PC-3 (cell line): ENCODE measurements around the gene MYO1C. TPM values are rescaled to one million over a fixed set of nuclear protein-coding genes. Genes with fewer than 3 reads are reported as not detected.

ENCODE experiments used
- ATAC-seq: fragments of 200-7000 bp; cut with Tn5 transposase; 2 replicates; pipeline ENCODE4 v1.9.1; 2020; ENCODE audit warnings: mild to moderate bottlenecking, moderate library complexity
- BruUV-seq: library from RNA; stranded (reverse); fragments of 400-500 nt; replicated peaks from 2 replicates; lab custom pipeline; 2021; lab: Mats Ljungman, UMichigan
- CTCF ChIA-PET: fragments of 300-600 bp; sonication (Branson Sonifier 250); formaldehyde crosslinking; loops from one replicate; lab custom pipeline; 2022; ENCODE audit warnings: antibody characterized with exemption; lab: Charles Lee
- POLR2A ChIA-PET: fragments of 300-600 bp; sonication (Branson Sonifier 250); formaldehyde crosslinking; loops from one replicate; lab custom pipeline; 2022; ENCODE audit warnings: antibody characterized with exemption; ENCODE audit not compliant: unreplicated experiment; lab: Charles Lee
- DNase-seq: peaks from one replicate; pipeline ENCODE4 v3.0.0-alpha.2; 2015
- H2AFZ ChIP-seq: fragments of 300-600 bp; sonication (generic); 2 replicates; pipeline ENCODE4 v1.6.0; 2016; ENCODE audit warnings: antibody characterized with exemption, low read length
- H3F3A ChIP-seq: fragments of 300-600 bp; sonication (generic); one replicate; pipeline ENCODE4 v1.6.0; 2017; ENCODE audit warnings: antibody characterized with exemption, low read length, control low read depth, mild to moderate bottlenecking; ENCODE audit not compliant: unreplicated experiment
- H3K27ac ChIP-seq: fragments of 300-600 bp; sonication (generic); 2 replicates; pipeline ENCODE4 v1.5.1; 2016; ENCODE audit warnings: mild to moderate bottlenecking, low read length
- H3K27me3 ChIP-seq: fragments of 300-600 bp; sonication (generic); 2 replicates; pipeline ENCODE4 v1.6.1; 2016; ENCODE audit warnings: low read length, mixed read lengths
- H3K36me3 ChIP-seq: fragments of 300-600 bp; sonication (generic); 2 replicates; pipeline ENCODE4 v1.6.1; 2016; ENCODE audit warnings: low read depth, mixed run types, low read length, mixed read lengths
- H3K4me1 ChIP-seq: fragments of 300-600 bp; sonication (generic); 2 replicates; pipeline ENCODE4 v1.5.1; 2016; ENCODE audit warnings: low read length; ENCODE audit not compliant: insufficient read depth
- H3K4me2 ChIP-seq: fragments of 300-600 bp; sonication (generic); 2 replicates; pipeline ENCODE4 v1.6.0; 2016; ENCODE audit warnings: low read length
- H3K4me3 ChIP-seq: fragments of 300-600 bp; sonication (generic); 2 replicates; pipeline ENCODE4 v1.5.1; 2016; ENCODE audit warnings: mild to moderate bottlenecking, low read length, mixed read lengths
- H3K79me2 ChIP-seq: fragments of 300-600 bp; sonication (generic); 2 replicates; pipeline ENCODE4 v1.6.1; 2017; ENCODE audit warnings: low read length, mixed read lengths
- H3K9ac ChIP-seq: fragments of 300-600 bp; sonication (generic); 2 replicates; pipeline ENCODE4 v1.6.0; 2016; ENCODE audit warnings: mild to moderate bottlenecking, low read length
- H3K9me2 ChIP-seq: fragments of 300-600 bp; sonication (generic); replicated peaks from 2 replicates; pipeline ENCODE4 v1.6.1; 2016; ENCODE audit warnings: mixed run types, low read length, mixed read lengths
- H3K9me3 ChIP-seq: fragments of 300-600 bp; sonication (generic); 2 replicates; pipeline ENCODE4 v1.6.1; 2016; ENCODE audit warnings: low read length, mixed read lengths
- H4K20me1 ChIP-seq: fragments of 300-600 bp; sonication (generic); 2 replicates; pipeline ENCODE4 v1.6.1; 2016; ENCODE audit warnings: low read length, mixed read lengths
- CTCF ChIP-seq: fragments of 300-600 bp; sonication (generic); conservative IDR thresholded peaks from 2 replicates; pipeline ENCODE4 v1.5.1; 2017; ENCODE audit warnings: antibody characterized with exemption, low read depth, mild to moderate bottlenecking, low read length
- EZH2 ChIP-seq: fragments of 300-600 bp; sonication (generic); IDR thresholded peaks from one replicate; pipeline ENCODE4 v1.6.1; 2017; ENCODE audit warnings: antibody characterized with exemption, mild to moderate bottlenecking, low read length; ENCODE audit not compliant: unreplicated experiment
- EZH2phosphoT487 ChIP-seq: fragments of 300-600 bp; sonication (generic); IDR thresholded peaks from 2 replicates; pipeline ENCODE4 v1.6.1; 2018; ENCODE audit warnings: mild to moderate bottlenecking, antibody characterized with exemption, low read length, borderline replicate concordance
- intact Hi-C: fragments of 100-400 bp; cut with micrococcal nuclease; formaldehyde crosslinking; loops from 2 replicates; pipeline ENCODE4 v1.9.0; 2023
- total RNA-seq: library from RNA; depleted of rRNA; stranded (reverse); fragments of >200 nt; gene quantifications from 2 replicates; pipeline ENCODE4 v1.2.3, GENCODE V29; 2014

The MYO1C gene
- total RNA-seq, 1 experiment from 2014 or later: 76.4 TPM

GRCh38 chr17:1435326-1435725 lies 57.2 kb downstream of the MYO1C start:
- no peak for TF ChIP-seq CTCF
- TF ChIP-seq EZH2: no peak
- TF ChIP-seq EZH2phosphoT487: no peak
- no peaks in the 10 kb centered on the region for H3K9me3 ChIP-seq
- H3K79me2 ChIP-seq: peaks cover 85% of the 10 kb centered on the region
- H3F3A ChIP-seq: no peaks in the 10 kb centered on the region
- no TSS peak for BruUV-seq
- no peaks in the 10 kb centered on the region for H3K27me3 ChIP-seq
- no peak overlapping the region for H3K4me3 ChIP-seq
- DNase-seq: no peak
- CTCF ChIA-PET: no interaction called here
- POLR2A ChIA-PET: no interaction called here
- H3K9ac ChIP-seq: no peak overlapping the region
- no peak for ATAC-seq
- no peaks in the 10 kb centered on the region for H4K20me1 ChIP-seq
- no peak overlapping the region for H2AFZ ChIP-seq
- intact Hi-C loops: no loop called here
- no peak overlapping the region for H3K4me2 ChIP-seq
- no peak overlapping the region for H3K27ac ChIP-seq
- H3K36me3 ChIP-seq: peaks cover 13% of the 10 kb centered on the region
- H3K4me1 ChIP-seq: no peaks in the 10 kb centered on the region
- H3K9me2 ChIP-seq: no peaks in the 10 kb centered on the region

GRCh38 chr17:1434150-1434549 lies 58.3 kb downstream of the MYO1C start:
- no peak overlapping the region for H3K4me2 ChIP-seq
- no peaks in the 10 kb centered on the region for H3F3A ChIP-seq
- H3K27me3 ChIP-seq: no peaks in the 10 kb centered on the region
- H2AFZ ChIP-seq: no peak overlapping the region
- ChIA-PET CTCF (no interaction called here), POLR2A (no interaction called here)
- no peak overlapping the region for H3K4me3 ChIP-seq
- H3K9me2 ChIP-seq: no peaks in the 10 kb centered on the region
- TF ChIP-seq CTCF (no peak), EZH2 (no peak), EZH2phosphoT487 (no peak)
- peaks cover 13% of the 10 kb centered on the region for H3K36me3 ChIP-seq
- ATAC-seq: no peak
- BruUV-seq: no TSS peak
- no peak overlapping the region for H3K27ac ChIP-seq
- DNase-seq: no peak
- H3K79me2 ChIP-seq: peaks cover 85% of the 10 kb centered on the region
- H4K20me1 ChIP-seq: no peaks in the 10 kb centered on the region
- H3K9me3 ChIP-seq: no peaks in the 10 kb centered on the region
- H3K4me1 ChIP-seq: no peaks in the 10 kb centered on the region
- H3K9ac ChIP-seq: no peak overlapping the region
- intact Hi-C loops: no loop called here

GRCh38 chr17:1431631-1432104 lies 60.8 kb downstream of the MYO1C start:
- H3K9me2 ChIP-seq: no peaks in the 10 kb centered on the region
- no peaks in the 10 kb centered on the region for H3K9me3 ChIP-seq
- H3K9ac ChIP-seq: no peak overlapping the region
- no peaks in the 10 kb centered on the region for H3K4me1 ChIP-seq
- H2AFZ ChIP-seq: no peak overlapping the region
- H3K27me3 ChIP-seq: no peaks in the 10 kb centered on the region
- intact Hi-C loops: no loop called here
- no peaks in the 10 kb centered on the region for H4K20me1 ChIP-seq
- no peaks in the 10 kb centered on the region for H3F3A ChIP-seq
- peaks cover 67% of the 10 kb centered on the region for H3K79me2 ChIP-seq
- no peak overlapping the region for H3K27ac ChIP-seq
- BruUV-seq: no TSS peak
- H3K4me3 ChIP-seq: no peak overlapping the region
- ChIA-PET POLR2A (no interaction called here), CTCF (no interaction called here)
- TF ChIP-seq EZH2 (no peak), CTCF (no peak), EZH2phosphoT487 (no peak)
- no peak overlapping the region for H3K4me2 ChIP-seq
- H3K36me3 ChIP-seq: peaks cover 13% of the 10 kb centered on the region
- DNase-seq (no peak), ATAC-seq (no peak)
